ENCODE measurements around the gene ADGRD1.
"Not testable (repeated sequence)": the region's sequence is repeated elsewhere in the genome, so short reads cannot be mapped to it uniquely, and the experiment has no call there.

ADGRD1 gene

DNA sequence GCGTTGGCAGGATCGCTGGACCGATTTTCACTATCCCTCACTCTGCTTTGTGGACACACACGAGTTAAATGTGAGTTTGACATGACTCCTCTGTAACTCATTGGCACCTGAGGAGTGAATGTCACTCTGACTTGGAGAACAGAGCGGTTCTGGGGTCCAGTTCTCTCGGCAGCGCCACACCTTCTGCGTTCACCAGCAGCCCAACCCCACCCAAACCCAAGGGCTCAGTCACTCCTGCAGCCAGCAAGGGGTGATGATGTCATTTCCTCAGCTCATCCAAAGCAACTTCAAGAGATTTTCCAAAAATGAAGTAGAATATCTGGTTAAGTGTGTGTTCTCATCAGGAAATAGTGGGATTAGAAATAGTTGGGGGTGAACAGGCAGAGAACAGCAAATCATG is 36.3 kb downstream of the ADGRD1 start:
- H3K4me3 ChIP-seq (ENCODE audit: low read length), result no peak overlapping the region
- no peak overlapping the region for H3K9ac ChIP-seq (ENCODE audit: low read depth, low read length)
- H3K9me3 ChIP-seq (replicated peaks; ENCODE audit: low read length), result no peaks in the 10 kb centered on the region
- no peak overlapping the region for H3K4me2 ChIP-seq (ENCODE audit: low read length)
- no peaks in the 10 kb centered on the region for H3K36me3 ChIP-seq (ENCODE audit: insufficient read depth, low read length)
- no peaks in the 10 kb centered on the region for H3K27me3 ChIP-seq (ENCODE audit: control insufficient read depth, insufficient read depth, low read length)
- H3K4me1 ChIP-seq (ENCODE audit: control insufficient read depth, insufficient read depth, low read length), result no peaks in the 10 kb centered on the region

DNA sequence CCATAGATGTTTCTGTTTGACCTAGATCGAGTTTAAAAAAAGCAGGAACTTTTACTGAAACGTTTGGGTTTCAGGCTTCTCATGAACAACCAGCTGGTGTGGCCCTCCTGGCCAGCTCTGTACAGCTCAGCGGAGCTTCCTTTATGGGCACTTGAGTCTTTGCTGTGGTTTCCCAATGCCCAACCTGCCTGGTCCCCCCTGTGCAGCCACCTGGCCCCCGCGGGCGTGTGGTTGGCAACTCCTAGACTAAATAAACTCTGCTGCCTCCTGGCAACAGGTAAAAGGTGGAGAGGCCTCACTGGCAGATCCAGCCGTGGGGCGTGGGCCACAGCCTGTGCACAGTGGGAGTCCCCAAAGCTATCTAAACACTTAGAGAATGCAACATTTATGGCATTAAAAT is 38.7 kb downstream of the ADGRD1 start:
- no peaks in the 10 kb centered on the region for H3K4me1 ChIP-seq (ENCODE audit: control insufficient read depth, insufficient read depth, low read length)
- H3K4me3 ChIP-seq (ENCODE audit: low read length), result no peak overlapping the region
- H3K4me2 ChIP-seq (ENCODE audit: low read length), result no peak overlapping the region
- H3K9ac ChIP-seq (ENCODE audit: low read depth, low read length), result no peak overlapping the region
- no peaks in the 10 kb centered on the region for H3K36me3 ChIP-seq (ENCODE audit: insufficient read depth, low read length)
- no peaks in the 10 kb centered on the region for H3K27me3 ChIP-seq (ENCODE audit: control insufficient read depth, insufficient read depth, low read length)
- H3K9me3 ChIP-seq (replicated peaks; ENCODE audit: low read length), result no peaks in the 10 kb centered on the region

DNA sequence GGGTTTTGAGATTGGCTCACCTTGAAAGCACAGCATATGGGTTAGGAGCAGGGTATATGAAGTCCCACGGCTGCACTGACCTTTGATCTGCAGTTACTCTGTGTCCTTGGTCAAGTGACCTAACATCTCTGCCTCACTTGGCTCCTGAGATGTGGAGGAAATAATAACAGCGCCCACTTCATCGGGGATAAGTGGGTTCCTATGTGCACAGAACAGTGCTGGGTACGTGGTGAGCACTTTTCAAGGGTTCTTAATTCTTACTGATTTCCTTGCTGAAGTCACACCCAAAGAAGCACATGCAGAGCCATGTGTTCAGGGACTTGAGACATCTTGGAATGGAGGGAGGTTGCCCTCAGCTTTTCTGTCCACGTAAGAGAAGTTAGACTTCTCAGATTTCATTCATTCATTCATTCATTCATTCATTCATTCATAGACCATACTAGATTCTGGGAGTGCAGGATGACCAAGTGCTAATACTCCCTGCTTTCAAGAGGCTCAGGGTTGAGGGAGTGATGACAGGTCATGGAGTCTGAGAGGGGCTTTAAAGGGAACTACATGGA is 39.4 kb downstream of the ADGRD1 start:
- no peaks in the 10 kb centered on the region for H3K9me3 ChIP-seq (replicated peaks; ENCODE audit: low read length)
- H3K9ac ChIP-seq (ENCODE audit: low read depth, low read length), result no peak overlapping the region
- no peak overlapping the region for H3K4me3 ChIP-seq (ENCODE audit: low read length)
- H3K4me2 ChIP-seq (ENCODE audit: low read length), result no peak overlapping the region
- H3K36me3 ChIP-seq (ENCODE audit: insufficient read depth, low read length), result no peaks in the 10 kb centered on the region
- no peaks in the 10 kb centered on the region for H3K4me1 ChIP-seq (ENCODE audit: control insufficient read depth, insufficient read depth, low read length)
- no peaks in the 10 kb centered on the region for H3K27me3 ChIP-seq (ENCODE audit: control insufficient read depth, insufficient read depth, low read length)

DNA sequence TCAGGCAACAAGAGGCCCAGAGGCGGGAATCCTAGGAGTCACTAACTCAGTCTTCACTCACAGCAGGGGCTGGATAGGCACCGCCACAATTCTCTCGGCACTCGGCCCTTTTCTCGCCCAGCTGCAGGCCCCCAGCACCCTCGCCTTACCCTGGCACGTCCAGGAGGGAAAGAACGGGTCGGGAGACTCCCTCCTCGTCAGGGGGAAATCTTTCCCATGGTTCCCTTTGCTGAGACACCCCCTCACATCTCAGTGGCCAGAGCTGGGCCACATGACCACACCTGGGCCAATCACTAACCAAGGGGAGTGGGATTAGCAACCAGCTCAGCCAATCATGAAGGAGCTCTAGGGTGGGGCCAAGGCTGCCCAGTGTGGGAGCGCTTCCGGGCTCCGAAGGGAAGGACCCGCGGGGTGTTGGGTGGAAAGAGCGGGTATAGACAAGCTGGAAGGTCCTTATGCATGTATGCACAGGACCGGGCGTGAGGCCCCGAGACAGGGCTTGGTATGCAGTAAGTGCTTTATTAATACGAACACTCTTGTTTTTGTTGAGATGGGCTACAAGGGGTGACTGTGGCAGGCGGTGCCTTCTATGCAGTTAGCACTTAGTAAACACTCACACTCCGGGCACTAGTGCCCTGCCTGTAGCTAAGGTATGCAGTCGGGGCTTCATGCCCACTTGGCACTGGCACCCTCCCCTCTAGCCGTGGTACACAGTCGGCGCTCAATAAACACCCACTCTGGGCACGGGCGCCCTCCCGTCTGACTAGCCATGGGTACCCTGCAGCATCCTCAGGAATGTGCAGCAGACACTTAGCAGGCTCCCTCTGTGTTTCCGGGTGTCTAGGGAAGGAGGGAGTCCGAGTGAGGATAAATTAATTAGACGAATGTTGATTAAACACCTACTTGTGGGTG is 40.3 kb downstream of the ADGRD1 start:
- Histone ChIP-seq H3K27me3 (ENCODE audit: control insufficient read depth, insufficient read depth, low read length) (no peaks in the 10 kb centered on the region), H3K9me3 (replicated peaks; ENCODE audit: low read length) (no peaks in the 10 kb centered on the region), H3K36me3 (ENCODE audit: insufficient read depth, low read length) (no peaks in the 10 kb centered on the region), H3K4me3 (ENCODE audit: low read length) (no peak overlapping the region), H3K9ac (ENCODE audit: low read depth, low read length) (no peak overlapping the region), H3K4me1 (ENCODE audit: control insufficient read depth, insufficient read depth, low read length) (no peaks in the 10 kb centered on the region), H3K4me2 (ENCODE audit: low read length) (no peak overlapping the region)

DNA sequence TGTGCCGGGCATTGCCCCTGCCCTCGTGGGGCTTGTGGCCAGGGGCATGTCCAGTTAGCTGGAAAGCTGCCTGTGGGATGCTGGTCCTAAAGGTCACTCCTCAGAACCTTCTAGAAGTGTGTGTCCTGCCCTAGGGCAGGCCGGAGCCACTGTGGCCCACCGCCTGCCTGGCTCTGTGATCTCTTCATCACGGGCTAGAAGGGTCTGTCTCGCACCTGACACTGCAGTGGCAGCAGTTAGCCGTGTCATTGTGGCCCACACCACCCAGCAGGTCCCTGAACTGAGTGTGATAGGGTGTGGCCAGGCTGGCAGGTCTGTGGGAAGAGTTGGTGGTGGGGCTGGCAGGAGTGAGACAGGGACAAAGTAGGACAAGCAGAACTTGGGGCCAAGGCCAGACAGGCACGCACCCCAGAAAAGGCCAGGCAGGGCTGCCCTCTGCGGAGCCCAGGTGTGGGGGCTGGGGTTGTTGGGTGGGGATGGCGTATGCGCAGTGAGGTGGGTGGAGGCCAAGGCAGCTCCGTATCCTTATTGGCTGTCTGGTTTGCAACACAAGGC is 41.2 kb downstream of the ADGRD1 start:
- Histone ChIP-seq H3K4me3 (ENCODE audit: low read length) (no peak overlapping the region), H3K4me2 (ENCODE audit: low read length) (no peak overlapping the region), H3K36me3 (ENCODE audit: insufficient read depth, low read length) (no peaks in the 10 kb centered on the region), H3K27me3 (ENCODE audit: control insufficient read depth, insufficient read depth, low read length) (no peaks in the 10 kb centered on the region), H3K9ac (ENCODE audit: low read depth, low read length) (no peak overlapping the region), H3K4me1 (ENCODE audit: control insufficient read depth, insufficient read depth, low read length) (no peaks in the 10 kb centered on the region), H3K9me3 (replicated peaks; ENCODE audit: low read length) (no peaks in the 10 kb centered on the region)

DNA sequence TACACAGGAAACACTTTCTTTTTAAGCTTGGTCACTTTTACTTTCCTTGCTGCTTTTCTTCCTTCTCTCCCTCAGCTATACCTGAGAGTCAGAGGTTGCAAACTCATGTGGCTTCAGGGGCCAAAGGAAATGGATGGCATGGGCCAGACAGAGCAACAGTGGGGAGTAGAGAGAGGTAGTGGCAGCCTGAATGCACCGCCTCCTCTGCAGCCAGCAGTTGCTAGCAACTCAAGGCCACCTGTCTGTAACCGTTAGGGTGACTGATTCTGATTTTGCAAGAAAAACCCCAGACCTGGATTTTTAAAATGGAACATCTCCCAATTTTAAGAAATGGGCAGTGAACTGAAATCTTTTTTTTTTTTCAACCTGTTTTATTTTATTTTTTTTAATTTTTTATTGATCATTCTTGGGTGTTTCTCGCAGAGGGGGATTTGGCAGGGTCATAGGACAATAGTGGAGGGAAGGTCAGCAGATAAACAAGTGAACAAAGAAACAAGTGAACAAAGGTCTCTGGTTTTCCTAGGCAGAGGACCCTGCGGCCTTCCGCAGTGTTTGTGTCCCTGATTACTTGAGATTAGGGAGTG is 41.8 kb downstream of the ADGRD1 start:
- not testable (repeated sequence) for H3K27me3 ChIP-seq (ENCODE audit: control insufficient read depth, insufficient read depth, low read length); H3K4me2 ChIP-seq (ENCODE audit: low read length); H3K9me3 ChIP-seq (replicated peaks; ENCODE audit: low read length); H3K36me3 ChIP-seq (ENCODE audit: insufficient read depth, low read length); H3K9ac ChIP-seq (ENCODE audit: low read depth, low read length); H3K4me1 ChIP-seq (ENCODE audit: control insufficient read depth, insufficient read depth, low read length); H3K4me3 ChIP-seq (ENCODE audit: low read length)

DNA sequence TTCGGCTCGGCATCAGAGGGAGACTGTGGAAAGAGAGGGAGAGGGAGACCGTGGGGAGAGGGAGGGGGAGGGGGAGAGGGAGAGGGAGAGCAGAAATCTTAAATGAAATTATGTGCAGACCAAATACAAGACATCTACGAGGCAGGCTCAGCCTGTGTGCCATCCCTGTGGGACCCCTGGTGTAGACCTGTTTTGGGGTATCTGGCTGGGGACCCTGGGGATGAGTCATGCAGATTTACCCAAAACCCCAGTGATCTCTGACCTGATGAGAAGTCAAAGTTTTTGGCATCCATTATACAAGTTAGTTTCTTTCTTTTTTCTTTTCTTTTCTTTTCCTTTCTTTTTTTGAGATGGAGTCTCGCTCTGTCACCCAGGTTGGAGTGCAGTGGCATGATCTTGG is 44.4 kb downstream of the ADGRD1 start:
- no peak overlapping the region for H3K4me2 ChIP-seq (ENCODE audit: low read length)
- no peaks in the 10 kb centered on the region for H3K4me1 ChIP-seq (ENCODE audit: control insufficient read depth, insufficient read depth, low read length)
- no peak overlapping the region for H3K4me3 ChIP-seq (ENCODE audit: low read length)
- peaks cover 5% of the 10 kb centered on the region for H3K9me3 ChIP-seq (replicated peaks; ENCODE audit: low read length)
- no peak overlapping the region for H3K9ac ChIP-seq (ENCODE audit: low read depth, low read length)
- no peaks in the 10 kb centered on the region for H3K27me3 ChIP-seq (ENCODE audit: control insufficient read depth, insufficient read depth, low read length)
- H3K36me3 ChIP-seq (ENCODE audit: insufficient read depth, low read length), result no peaks in the 10 kb centered on the region

DNA sequence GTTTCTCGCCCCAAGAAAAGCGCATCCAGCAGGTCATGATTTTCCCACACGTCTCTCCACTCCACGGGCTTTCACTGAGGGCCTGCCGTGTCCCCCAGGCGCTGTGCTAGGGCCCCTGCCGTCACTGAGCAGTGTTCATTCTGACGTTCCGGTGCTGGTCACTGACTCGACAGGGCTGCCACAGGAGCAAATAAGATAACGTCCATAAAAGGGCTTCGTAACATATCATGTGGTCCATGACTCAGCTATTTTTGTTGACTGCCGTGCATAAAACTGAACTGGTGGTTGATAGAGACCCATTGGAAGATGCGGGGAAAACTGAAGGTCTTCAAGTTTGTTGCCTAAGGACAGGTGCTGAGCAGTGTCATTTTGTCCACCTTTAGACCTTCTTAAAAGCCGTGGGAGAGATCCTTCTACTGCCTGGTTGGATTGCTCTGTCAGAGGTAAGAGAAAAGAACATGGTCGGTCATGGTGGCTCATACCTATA is 46.3 kb downstream of the ADGRD1 start:
- H3K4me1 ChIP-seq (ENCODE audit: control insufficient read depth, insufficient read depth, low read length), result no peaks in the 10 kb centered on the region
- H3K9me3 ChIP-seq (replicated peaks; ENCODE audit: low read length), result peaks cover 5% of the 10 kb centered on the region
- H3K4me2 ChIP-seq (ENCODE audit: low read length), result no peak overlapping the region
- no peak overlapping the region for H3K4me3 ChIP-seq (ENCODE audit: low read length)
- no peaks in the 10 kb centered on the region for H3K27me3 ChIP-seq (ENCODE audit: control insufficient read depth, insufficient read depth, low read length)
- H3K9ac ChIP-seq (ENCODE audit: low read depth, low read length), result no peak overlapping the region
- no peaks in the 10 kb centered on the region for H3K36me3 ChIP-seq (ENCODE audit: insufficient read depth, low read length)

DNA sequence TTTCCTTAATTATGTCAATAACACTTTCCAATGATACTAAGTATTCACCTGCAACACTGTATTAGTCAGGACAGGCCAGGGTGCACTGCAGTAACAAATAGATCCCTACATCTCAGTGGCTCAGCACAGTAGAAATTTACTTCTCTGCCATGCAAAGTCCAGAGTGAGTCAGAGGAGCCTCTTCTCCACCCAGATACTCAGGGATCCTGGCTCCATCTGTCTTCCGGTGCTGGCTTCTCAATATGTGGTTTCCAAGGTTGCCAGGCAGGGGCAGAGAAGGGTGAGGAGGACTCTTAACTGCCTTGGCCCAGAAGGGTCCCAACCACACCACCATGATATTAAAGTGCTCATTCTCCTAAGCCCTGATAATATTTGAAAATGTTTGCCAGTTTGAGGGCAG is 47.8 kb downstream of the ADGRD1 start:
- no peak overlapping the region for H3K4me2 ChIP-seq (ENCODE audit: low read length)

DNA sequence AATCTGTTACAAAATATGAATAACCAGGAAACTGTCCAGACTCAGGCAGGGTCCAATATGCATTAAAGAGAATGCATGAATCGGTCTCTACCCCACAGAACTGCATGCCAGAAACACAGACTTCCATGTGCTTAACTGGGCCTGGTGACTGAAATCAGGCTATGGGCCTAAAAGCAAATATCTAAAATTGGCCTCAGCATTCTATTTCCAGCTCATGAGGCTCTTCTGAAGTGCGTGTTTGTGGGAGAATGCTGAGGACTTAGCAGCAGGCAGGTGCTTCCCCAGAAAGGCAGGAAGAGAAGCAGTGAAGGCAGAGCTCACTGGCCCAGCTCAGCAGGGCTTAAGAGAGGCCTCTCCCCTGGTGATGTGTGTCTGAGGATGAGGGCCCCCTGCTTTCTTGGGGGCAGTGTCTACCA is 48.5 kb downstream of the ADGRD1 start:
- Histone ChIP-seq H3K9me3 (replicated peaks; ENCODE audit: low read length) (peaks cover 5% of the 10 kb centered on the region), H3K36me3 (ENCODE audit: insufficient read depth, low read length) (no peaks in the 10 kb centered on the region), H3K4me1 (ENCODE audit: control insufficient read depth, insufficient read depth, low read length) (no peaks in the 10 kb centered on the region), H3K4me3 (ENCODE audit: low read length) (no peak overlapping the region), H3K27me3 (ENCODE audit: control insufficient read depth, insufficient read depth, low read length) (no peaks in the 10 kb centered on the region), H3K9ac (ENCODE audit: low read depth, low read length) (no peak overlapping the region), H3K4me2 (ENCODE audit: low read length) (no peak overlapping the region)

More for the DNA sequence above, 47.8 kb downstream of the ADGRD1 start:
- H3K4me3 ChIP-seq (ENCODE audit: low read length), result no peak overlapping the region
- H3K9ac ChIP-seq (ENCODE audit: low read depth, low read length), result no peak overlapping the region
- H3K9me3 ChIP-seq (replicated peaks; ENCODE audit: low read length), result peaks cover 5% of the 10 kb centered on the region
- H3K36me3 ChIP-seq (ENCODE audit: insufficient read depth, low read length), result no peaks in the 10 kb centered on the region
- no peaks in the 10 kb centered on the region for H3K4me1 ChIP-seq (ENCODE audit: control insufficient read depth, insufficient read depth, low read length)
- no peaks in the 10 kb centered on the region for H3K27me3 ChIP-seq (ENCODE audit: control insufficient read depth, insufficient read depth, low read length)

DNA sequence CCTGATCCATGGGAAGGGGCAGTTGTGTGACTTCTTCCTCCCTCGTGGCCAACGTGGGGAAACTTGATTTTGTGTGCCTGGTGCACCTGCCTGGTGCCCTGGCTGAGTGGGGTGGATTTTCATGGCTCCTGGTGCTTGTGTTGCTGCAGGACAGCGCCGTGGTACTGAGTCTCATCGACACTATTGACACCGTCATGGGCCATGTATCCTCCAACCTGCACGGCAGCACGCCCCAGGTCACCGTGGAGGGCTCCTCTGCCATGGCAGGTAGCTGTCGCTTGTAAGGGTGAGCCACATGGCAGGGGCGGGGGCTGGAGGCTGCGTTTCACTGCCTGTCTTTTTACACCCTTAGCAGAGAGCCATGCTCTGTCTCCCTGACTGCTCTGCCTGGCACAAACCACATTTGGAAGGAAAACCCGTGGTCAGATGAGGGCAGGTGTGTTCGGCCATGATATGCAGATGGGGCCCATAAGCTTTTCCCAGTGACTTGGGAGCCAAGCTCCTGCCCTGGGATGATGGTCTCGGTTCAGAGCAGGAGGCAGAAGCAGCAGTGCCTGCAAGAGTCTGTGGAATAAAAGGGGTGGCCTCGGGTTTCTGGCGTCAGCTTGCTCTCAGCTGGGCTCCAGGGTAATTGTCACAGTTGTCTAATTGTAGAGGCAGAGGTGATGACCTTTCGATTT is 49.5 kb downstream of the ADGRD1 start:
- no peak overlapping the region for H3K4me2 ChIP-seq (ENCODE audit: low read length)
- H3K27me3 ChIP-seq (ENCODE audit: control insufficient read depth, insufficient read depth, low read length), result no peaks in the 10 kb centered on the region
- H3K36me3 ChIP-seq (ENCODE audit: insufficient read depth, low read length), result no peaks in the 10 kb centered on the region
- no peaks in the 10 kb centered on the region for H3K4me1 ChIP-seq (ENCODE audit: control insufficient read depth, insufficient read depth, low read length)
- H3K4me3 ChIP-seq (ENCODE audit: low read length), result no peak overlapping the region
- H3K9me3 ChIP-seq (replicated peaks; ENCODE audit: low read length), result peaks cover 7% of the 10 kb centered on the region
- no peak overlapping the region for H3K9ac ChIP-seq (ENCODE audit: low read depth, low read length)

Data from skeletal muscle satellite cell (primary cell).